AG09309 (cell line): ENCODE results near the gene GTPBP2.

Experiments used
- DNase-seq: peaks from one replicate; pipeline ENCODE4 v3.0.0-alpha.2; 2010; ENCODE audit warnings: low read depth
- H3K4me3 ChIP-seq: 2 replicates; pipeline ENCODE4 v1.5.1; 2011; ENCODE audit warnings: mild to moderate bottlenecking, low read depth, low read length, moderate library complexity; ENCODE audit not compliant: control insufficient read depth
- TF ChIP-seq, protein P1 (sequence below): IDR thresholded peaks from 2 replicates; pipeline ENCODE4 v1.5.1; 2011; ENCODE audit warnings: mild to moderate bottlenecking, low read depth, low read length, inconsistent platforms; ENCODE audit not compliant: insufficient read depth, control insufficient read depth; ENCODE audit errors: missing control alignments

GTPBP2 gene

DNA sequence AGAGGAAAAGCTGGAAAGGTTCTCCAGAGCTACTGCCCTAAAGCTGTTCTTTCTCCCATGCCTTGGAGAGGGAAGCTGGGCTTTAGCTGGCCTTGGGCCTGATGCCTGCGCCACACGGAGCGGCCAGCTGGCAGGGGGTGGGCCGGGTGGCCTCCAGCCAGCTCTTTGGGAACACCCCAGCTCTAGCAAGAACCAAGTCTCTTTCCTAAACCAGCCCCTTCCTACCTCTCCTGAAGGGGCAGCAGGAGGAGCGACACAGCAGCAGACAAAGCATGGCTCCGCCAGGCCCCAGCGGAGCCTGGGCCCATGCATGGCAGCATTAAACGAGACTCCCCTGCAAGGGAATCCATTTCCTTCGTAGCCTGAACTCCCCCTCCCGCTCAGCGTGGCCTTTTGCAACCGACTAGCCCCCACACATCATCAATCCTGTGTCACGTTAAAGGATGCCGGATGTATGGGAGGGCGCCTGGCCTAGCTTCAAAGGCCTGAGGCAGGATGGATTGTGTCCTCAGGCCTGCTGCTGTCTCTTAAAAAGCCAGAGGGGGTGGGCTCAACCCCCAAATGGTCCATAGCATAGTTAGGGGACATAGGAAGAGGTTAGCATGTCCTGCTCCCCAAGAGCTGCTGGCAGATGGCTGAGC lies 44.5 kb upstream of the GTPBP2 start:
- TF ChIP-seq, protein P1, sequence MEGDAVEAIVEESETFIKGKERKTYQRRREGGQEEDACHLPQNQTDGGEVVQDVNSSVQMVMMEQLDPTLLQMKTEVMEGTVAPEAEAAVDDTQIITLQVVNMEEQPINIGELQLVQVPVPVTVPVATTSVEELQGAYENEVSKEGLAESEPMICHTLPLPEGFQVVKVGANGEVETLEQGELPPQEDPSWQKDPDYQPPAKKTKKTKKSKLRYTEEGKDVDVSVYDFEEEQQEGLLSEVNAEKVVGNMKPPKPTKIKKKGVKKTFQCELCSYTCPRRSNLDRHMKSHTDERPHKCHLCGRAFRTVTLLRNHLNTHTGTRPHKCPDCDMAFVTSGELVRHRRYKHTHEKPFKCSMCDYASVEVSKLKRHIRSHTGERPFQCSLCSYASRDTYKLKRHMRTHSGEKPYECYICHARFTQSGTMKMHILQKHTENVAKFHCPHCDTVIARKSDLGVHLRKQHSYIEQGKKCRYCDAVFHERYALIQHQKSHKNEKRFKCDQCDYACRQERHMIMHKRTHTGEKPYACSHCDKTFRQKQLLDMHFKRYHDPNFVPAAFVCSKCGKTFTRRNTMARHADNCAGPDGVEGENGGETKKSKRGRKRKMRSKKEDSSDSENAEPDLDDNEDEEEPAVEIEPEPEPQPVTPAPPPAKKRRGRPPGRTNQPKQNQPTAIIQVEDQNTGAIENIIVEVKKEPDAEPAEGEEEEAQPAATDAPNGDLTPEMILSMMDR: no peak
- no peak for DNase-seq
- no peak overlapping the region for H3K4me3 ChIP-seq

DNA sequence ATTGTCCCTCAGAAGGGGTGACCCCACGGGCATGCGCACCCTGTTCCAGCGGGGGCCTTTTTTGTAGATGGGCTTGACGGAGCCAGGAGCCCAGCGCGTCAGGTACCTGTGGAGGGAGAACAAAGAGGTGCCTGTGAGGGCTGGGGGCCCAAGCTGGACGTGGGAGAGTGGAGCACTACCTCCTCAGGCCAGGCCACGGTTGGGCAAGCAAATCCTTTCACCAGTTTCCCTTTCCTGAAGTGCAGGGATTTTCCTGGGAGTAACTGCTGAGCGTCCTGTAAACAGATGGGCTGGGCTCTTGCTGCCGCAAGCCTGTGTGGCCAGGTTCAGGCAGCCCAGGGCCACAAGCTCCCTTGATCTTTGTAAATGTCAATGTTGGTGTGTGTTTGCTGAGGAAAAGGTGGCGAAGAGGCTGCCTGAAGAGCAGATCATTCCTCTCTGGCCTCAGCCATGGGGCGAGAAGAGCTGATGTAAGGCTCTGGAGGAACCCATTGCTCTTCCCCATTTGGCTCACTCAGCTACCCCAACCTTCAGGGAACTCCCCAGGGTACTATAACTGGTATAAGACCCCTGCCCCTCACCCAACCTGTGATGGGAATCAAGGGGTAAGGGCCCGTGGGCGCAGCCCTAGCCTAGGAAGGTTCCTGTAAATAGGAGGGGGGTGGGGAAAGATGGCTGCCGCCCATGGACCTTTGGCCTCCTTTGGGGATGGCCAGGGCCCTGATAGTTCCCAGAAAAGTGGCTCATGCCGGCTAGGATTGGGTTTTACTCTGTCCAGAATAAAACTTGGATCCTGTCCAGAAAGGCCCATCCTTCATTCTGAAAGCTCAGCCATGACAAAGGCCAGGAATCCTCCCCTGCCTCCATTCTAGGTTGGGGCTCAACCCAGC lies 43.0 kb upstream of the GTPBP2 start:
- no peak overlapping the region for H3K4me3 ChIP-seq
- TF ChIP-seq, protein P1: no peak
- DNase-seq: no peak

DNA sequence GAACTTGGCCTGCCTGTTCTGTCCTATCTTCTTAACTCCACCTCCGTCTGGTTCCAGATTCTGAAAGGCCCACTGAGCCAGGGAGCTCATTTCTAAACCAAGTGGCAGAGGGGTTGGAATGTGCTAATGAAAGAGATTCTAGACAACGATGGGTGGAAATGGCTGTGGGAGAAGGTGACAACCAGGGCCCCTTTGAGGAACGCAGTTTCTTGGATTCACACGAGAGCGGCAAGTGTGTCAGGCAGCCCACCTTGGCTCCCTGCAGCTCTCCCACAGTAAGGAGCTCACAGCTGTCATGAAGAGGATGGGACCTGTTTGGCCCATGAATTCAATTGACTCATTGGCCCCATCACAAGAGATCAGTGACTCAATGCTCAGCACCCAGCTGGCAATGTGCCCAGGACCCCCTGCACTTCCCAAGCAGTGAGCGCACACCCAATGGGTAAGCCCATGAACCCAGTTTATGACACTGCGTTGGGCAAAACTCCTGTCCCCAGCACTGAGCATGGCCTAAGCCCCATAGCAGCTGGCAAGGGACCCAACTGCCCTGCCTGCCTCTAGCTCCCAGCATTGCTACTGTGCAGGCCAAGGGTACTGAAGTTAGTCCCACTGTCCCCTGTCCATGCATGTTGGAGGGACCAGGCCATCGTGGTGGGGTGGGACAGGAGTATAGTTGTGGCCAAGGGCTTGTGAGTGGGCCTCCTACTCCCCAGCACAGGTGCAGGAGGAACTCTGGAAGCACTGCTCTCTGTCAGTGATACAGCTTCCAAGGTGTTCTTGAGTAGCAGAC lies 42.1 kb upstream of the GTPBP2 start:
- DNase-seq: no peak
- no peak overlapping the region for H3K4me3 ChIP-seq
- TF ChIP-seq, protein P1: no peak

DNA sequence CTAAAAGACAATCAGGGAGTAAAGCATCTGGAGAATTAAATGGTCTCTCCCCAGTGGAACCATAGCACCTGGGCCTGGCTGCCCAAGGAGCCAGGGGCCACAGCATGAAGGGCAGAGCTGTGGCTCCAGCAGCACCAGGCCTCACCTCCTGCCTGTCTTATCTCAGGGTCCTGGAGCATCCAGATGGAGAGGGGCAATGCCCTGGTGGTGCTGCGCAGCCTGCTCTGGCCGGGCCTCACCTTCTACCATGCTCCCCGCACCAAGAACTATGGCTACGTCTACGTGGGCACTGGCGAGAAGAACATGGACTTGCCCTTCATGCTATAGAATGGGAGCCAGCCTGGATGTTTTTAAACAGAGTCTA lies 41.5 kb upstream of the GTPBP2 start:
- H3K4me3 ChIP-seq: no peak overlapping the region
- TF ChIP-seq, protein P1: no peak
- no peak for DNase-seq

DNA sequence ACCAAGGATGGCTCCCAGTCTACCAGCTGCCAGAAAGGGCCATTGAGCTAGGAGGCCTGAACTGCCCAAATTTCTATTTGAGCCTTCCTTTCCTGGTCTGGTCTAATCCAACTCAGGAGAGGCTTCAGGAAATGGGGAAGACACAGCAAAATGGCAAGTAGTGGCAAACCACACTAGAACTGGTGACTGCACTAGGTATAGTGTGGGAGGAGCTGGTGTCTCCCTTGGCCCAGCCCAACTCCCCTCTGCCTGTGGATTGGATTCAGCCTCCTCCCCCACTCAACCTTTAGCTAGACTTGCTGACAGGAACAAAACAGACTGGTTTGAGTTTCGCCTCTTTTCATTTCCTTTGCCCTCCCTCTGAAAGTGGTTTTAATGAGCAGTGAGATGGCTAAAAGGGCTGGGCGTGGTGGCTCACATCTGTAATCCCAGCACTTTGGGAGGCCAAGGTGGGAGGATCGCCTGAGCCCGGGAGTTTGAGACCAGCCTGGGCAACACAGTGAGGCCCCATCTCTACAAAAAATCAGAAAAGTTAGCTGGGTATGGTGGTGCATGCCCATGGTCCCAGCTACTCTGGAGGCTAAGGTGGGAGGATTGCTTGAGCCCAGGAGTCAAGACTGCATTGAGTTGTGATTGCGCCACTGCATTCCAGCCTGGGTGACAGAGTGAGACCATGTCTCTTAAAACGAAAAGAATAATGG lies 41.0 kb upstream of the GTPBP2 start:
- TF ChIP-seq, protein P1: no peak
- DNase-seq: no peak
- no peak overlapping the region for H3K4me3 ChIP-seq
